Dermis microvascular lymphatic vessel endothelial cell (primary cell): ENCODE measurements around the gene CLDN12. TPM values are rescaled to one million over a fixed set of nuclear protein-coding genes. Genes with fewer than 3 reads are reported as not detected.

Experiments
- DNase-seq, 2 donors: peaks; one replicate each; pipeline versions ENCODE4 v3.0.0 to v3.0.0-alpha.2; 2010; ENCODE audit warnings: low read depth in 2 of 2
- total RNA-seq: library from RNA; depleted of rRNA; stranded (reverse); fragments of >200 nt; gene quantifications from 2 replicates; pipeline ENCODE4 v1.2.1, GENCODE V29; 2014

The CLDN12 gene
- total RNA-seq: 11.0 and 15.4 TPM in 2 replicates

DNA sequence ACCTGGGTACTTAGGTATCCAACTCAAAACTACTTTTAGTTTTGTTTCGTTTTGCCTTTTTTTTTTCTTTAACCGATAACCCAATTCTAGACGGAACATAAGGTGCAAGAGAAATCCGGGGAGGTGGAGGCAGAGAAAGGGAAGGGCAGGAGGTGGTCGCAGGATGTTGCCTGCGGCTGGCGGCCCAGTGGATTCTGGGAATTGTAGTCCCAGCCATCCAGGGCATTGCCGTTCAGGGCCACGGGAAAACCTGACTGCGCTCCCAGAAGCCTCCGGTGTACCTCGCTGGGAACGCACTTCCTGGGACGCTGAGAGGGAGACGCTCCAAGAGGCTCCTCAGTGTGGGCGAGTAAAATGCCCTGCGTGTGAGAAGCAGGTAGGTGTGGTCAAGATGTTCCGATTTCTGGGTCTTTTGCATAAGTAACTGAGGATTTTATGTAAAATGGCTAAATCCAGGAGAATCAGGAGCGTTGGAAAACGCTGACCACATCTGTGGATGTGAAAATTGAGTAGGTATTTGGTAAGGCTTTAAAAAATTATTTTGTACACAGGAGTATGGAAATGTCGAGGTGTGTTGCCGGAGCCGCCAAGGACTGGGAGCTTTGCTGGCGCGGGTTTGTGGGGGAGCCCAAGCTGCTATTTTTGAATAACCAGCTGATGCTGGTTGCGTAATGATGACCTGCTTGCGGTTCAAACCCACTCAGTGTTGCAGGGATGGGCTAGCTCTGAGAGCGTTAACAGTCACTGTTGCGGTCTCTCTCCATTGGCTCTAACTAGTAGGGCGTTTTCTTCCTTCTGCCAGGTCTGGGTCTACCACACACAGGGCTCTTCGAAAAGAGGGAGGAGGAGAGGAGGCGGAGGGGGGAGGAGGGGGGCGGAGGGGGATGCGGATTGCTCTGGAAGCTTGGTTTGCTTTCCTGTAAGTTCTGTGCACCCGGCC, at the start of gene CLDN12:
TSS of gene CLDN12 (plus strand) at position 288 of the 940 bp plus-strand sequence. CDS start 9,216 bp downstream, outside the sequence.
- peak; percentile 56 to 87 for DNase-seq

DNA sequence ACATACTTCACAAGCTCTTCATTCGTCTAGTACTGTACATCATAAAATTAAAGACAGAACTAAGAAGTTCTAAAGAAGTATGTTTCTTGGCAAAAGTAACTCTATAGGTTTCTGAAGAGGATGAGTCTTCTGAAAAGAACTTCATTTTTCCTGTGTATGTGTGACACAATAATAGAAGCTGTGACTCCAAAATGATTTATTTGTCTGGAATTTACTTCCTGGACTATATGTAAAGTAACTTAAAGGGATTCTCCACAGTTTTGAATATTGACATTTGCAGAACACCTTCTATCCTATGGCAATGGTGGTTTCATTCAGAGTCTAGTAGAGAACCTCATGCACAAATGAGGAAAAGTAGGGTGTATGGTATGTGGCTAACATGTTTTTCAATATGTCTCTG, 19.8 kb upstream of the CLDN12 start:
- DNase-seq: peak in 1 of 2 donors; percentile 46

DNA sequence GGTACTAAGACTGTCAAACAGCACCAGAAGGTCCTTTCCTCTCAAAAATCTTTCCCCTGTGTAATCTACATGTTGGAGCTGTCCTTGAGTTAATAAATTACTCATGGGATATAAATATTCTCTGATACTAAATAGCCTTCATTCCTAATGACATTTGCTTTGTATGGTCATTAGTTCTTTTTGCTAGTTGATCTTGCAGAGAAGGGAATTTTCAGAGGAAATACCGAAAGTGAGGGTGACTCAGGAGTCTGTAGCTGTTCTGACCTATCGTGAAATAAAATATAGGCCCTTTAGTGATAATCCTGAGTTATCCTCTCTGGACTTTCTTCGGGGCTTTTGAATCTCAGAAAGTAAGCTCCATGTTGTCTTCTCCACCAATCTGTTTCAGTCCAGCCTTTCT, 19.4 kb upstream of the CLDN12 start:
- DNase-seq: peak in 1 of 2 donors; percentile 74

DNA sequence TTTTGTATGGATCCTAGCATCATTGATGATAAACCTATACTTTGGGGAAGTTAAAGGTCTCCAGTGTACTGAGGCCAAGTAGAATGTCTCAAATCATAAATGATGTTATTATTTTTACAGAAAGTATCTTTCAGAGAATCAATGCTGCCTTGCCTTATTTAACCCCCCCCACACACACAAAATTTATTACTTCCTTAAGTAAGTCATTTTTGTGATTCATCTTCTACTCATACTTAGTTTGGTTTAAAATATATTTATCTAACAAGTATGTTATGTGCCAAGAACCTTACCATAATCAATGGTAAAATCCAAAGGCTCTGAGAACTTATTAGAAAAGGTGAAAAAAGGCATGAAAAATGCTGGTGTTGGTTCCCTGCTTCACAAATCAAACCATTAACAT, 18.8 kb upstream of the CLDN12 start:
- DNase-seq: peak in 1 of 2 donors; percentile 19

DNA sequence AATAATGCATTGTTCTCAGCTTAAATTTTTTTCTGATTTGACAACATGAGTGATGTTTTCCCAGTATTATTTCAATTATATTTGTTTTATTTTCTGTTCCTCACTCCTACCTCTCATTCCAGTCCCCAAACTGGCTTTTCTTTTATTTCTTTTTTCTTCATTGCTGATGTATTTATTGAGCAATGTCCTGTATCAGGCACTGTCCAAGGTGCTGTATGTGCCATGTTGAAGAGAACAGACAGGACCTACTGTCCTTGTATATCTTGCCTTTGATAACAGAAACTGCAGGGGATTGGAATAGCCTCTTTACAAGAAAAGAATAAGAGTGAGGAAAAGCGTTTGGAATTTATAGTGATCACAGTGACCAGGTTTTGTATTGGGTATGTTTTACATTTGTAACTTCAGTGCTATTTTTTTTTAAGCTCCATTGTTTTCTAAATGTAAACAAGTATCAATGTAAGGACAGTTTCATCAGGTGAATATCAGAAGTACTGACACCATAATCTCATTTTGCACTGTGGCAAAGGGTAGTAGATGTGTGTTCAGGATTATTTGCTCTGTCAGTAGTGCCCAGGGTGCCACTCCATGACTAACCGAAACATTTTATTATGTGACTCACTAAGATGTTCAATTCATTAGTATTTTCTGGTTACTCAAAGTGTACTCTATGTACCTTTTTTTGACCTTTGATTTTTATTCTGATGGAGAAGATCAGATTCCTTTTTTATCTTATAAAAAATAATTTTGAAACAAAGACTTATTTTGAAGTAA, 15.6 kb upstream of the CLDN12 start:
- DNase-seq: peak in 1 of 2 donors; percentile 21

DNA sequence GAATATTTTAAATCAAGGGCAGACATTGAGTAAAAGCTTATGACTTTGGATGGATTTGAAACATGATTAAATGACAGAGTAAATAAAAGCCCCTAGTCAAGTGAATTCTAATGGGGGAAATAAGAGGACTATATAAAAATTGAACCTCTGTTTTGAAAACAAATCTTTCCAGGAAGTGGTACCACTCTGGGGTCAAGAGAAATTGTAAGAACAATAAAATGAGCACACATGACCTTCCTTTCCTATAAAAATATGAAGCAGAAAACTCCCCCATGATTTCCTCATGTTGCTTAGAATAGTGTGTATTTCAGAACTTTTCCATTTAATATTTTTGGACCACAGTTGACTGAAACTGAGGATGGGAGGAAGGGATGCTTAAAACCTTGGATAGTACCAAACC, 12.3 kb upstream of the CLDN12 start:
- DNase-seq: peak in 1 of 2 donors; percentile 72

DNA sequence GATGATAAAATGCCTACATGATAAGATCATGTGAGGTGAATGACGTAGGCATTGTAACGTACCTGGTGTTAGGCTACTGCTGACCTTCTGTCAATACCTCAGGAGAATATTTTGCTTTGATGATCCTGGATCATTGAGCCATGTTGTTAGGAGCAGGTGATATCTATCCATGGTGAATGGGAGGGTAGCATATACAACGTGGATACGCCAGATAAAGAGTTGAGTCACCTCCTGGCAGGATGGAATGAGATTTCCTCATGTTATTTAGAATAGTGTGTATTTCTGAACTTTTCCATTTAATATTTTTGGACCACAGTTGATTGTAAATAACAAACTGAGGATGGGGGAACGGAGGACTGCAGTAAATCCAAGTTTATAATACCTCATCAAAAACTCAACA, 11.8 kb upstream of the CLDN12 start:
- peak in 1 of 2 donors; percentile 80 for DNase-seq

DNA sequence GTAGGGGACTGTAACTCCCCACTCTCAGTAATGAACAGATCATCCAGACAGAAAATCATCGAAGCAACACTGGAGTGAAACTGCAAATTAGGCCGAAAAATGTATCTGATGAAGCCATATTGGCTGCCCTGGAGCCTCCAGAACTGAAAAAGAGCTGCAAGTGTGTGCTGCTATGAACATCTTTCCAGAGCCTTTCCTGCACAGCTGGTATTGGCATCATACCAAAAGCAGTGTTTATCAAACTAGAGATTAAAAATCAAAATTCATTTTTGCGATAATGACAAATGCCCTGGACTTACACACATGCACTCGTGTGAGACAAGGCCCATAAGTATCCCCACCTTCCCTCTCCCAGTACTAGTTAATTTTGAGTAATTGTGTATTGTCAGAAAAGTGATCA, 6.8 kb upstream of the CLDN12 start:
- peak in 1 of 2 donors; percentile 44 for DNase-seq

DNA sequence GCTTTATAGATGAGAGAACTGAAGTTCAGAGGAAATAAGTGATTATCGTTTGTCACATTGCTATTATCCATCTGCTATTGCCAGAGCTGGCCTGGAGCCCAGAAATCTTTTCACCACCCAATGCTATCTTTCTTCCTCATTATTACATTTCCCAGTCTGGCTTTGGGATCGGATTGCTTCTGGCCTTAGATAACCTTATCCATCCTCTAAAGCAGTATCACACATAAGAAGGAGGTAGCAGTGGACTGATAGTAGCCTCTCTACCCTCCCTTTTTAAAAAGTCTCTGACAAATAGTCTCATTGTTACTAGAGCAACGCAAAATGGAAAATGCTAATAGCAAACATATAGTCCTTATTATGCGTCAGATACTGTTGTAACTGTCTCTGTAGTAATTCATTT, 1.3 kb upstream of the CLDN12 start:
- DNase-seq: peak in 1 of 2 donors; percentile 81

DNA sequence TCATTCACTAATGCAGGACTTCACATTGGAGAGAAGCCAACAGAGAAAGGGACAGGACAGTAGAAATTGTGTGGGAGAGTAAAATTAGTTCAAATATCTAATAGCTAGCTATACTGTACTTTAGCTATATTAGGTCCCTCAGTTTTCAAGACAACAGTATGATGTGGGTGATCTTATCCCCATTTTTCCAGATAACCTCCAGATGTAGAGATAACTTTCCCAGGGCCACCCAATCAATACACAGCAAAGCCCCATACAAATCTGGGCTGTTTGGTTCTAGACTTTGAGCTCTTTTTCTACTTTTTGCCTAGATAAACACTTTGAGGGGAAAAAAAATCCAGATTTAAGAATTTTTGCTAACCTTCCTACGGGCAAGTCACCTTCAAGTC, 482 bp upstream of the CLDN12 start:
- DNase-seq: no peak

DNA sequence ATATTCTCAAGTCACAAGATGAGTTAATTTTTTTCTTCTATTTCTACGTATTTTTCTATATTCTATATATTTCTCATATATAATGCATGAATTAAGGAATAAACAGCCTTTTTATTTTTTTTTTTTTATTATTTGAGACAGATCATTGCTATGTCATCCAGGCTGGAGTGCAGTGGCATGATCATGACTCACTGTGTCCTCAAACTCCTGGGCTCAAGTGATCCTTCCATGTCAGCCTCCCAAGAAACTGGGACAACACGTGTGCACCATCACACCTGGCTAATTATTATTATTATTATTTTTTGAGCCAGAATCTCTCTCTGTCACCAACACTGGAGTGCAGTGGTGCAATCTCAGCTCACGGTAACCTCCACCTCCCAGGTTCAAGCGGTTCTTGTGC, 1.5 kb downstream of the CLDN12 start:
- no peak for DNase-seq

DNA sequence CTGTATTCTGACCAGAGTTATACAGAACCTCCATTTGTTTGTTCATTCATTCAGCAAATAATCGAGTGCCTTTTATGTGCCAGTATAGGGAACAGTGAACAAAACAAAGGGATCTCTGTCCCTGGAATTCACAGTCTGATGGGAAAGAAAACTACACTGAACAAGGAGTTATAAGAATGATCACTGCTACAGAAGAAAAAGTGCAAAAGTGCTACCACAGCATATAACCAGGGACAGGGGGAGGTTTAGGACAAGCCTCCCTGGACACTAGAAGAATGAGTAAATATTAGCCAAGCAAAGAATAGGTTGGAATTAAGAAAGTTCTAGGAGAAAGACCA, 4.2 kb downstream of the CLDN12 start:
- DNase-seq: no peak

DNA sequence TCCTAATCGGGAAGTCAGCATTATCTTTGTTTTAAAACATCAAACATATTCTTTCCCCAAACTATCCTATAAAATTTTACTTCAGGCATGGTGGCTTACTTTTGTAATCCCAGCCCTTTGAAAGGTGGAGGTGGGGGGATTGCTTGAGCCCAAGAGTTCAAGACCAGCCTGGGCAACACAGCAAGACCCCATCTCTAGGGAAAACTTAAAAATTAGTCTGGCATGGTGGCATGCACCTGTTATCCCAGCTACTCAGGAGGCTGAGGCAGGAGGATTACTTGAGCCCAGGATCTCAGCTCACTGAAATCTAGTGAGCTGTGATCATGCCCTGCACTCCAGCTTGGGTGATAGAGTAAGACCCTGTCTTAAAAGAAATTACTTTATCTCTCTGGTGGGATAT, 4.9 kb downstream of the CLDN12 start:
- no peak for DNase-seq

DNA sequence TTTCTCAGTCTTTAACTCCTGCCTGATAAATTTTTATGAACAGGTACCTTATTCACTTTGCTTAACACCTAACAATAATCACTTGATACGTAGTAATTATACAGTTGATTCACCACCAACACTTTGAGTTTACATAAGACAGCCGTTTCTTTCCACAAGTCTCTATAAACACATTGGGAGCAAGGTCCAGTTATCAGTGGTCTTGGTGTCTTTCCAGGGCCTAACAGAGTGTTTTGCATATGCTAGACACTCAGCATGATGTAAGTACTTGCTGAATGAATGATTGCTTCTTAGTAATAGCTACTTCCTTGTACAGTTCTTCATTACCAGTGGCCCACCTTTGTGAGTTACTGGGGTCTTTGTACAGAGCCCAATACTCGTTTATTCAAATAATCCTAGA, 6.4 kb downstream of the CLDN12 start:
- no peak for DNase-seq

DNA sequence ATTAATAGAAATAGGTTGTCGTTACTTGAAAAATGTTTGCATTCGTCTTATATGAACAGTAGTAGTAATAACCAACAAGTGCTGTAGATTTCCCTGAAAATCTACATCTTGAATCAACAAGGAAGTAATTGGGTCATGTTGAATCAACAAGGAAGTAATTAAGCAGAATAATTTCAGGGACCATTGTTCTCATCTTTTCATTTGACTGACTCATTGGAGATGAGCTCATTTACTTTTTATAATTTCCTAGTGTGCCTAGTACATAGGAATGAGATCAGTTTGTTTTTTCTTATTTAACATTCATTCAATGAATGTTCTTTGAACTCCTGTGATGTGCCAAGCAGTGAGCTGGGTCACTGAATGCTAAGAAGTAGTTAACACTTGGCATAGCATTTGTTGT, 8.2 kb downstream of the CLDN12 start:
- DNase-seq: peak in 1 of 2 donors; percentile 70

DNA sequence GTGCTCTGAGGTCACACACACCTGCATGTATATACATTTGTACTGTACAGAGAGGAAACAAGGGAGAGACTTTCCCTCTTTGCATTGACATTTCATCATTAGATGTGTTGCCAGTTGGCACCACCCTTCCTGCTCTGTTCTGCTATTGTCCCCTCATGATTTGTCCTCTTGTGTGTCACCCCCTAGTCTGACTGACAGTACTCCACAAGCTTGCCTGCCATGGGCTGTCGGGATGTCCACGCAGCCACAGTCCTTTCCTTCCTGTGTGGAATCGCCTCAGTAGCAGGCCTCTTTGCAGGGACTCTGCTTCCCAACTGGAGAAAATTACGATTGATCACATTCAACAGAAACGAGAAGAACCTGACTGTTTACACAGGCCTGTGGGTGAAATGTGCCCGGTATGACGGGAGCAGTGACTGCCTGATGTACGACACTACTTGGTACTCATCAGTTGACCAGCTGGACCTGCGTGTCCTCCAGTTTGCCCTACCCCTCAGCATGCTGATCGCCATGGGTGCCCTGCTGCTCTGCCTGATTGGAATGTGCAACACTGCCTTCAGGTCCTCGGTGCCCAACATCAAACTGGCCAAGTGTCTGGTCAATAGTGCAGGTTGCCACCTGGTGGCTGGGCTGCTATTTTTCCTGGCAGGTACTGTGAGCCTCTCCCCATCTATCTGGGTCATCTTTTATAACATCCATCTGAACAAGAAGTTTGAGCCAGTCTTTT, 9.4 kb downstream of the CLDN12 start:
- DNase-seq: peak in 1 of 2 donors; percentile 61

DNA sequence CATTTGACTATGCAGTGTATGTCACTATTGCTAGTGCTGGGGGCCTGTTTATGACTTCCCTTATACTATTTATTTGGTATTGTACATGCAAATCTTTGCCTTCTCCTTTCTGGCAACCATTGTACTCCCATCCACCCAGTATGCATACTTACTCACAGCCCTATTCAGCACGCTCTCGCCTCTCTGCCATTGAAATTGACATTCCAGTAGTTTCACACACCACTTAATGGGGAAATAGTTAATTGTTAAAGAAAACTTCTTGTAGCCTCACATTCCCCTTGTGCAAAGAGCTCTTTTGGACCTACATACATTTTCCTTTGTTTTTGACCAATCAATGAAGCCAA, 9.9 kb downstream of the CLDN12 start:
- DNase-seq: no peak

DNA sequence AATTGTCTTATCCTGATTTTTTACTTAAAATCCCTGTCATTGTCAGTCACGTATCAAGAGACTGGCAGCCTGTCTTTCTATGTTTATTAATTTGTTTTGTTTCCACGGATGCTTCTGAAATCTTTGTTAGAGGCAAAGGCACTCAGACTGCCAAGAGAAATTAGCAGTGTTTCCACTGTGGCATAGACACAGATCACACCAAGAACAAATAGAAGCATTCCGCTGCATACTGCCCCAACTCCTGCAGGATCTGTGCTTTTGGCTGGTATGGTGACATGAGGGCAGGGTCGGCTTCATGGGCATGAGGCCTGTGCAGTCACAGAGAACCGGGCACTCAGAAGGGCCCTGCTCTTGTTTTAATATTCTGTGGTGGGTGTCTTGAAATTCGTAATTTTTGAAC, 18.4 kb downstream of the CLDN12 start:
- no peak for DNase-seq

DNA sequence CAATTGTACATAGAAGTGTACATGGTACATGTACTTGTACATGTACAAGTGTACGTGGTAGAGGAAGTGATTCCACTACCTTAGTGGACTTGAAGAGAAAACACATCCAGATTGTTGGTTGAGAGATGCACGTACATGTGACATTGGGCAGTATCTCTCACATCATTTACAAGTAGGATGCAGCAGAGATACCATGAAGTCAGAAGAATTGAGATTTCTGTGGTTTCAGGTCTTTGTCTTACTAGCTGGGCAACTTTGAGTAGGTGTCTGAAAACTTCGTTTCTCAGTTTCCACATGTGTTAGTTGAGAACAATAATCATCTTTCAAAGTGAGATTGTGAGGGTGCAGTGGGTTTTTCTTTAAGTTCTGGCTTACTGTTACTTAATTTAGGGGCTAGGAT, 21.5 kb downstream of the CLDN12 start:
- DNase-seq: no peak

DNA sequence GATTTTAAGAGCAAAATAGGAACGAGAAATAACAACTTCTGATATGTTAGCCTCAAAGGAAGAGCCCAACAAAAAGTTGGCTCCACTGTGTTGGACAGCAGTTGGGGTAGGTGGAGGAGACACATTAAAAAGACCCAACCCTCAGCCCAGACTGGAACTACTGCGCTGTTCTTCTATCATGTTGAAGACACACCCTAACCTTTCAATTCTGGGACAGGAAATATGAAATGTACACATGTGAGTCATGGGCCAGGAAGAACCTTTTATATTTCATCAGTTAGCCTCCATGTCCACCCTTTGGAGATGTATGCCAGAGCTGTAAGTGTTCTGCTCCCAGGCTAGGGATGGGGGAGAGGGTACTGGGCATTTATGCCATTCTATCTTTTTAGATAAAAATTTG, 22.1 kb downstream of the CLDN12 start:
- no peak for DNase-seq

DNA sequence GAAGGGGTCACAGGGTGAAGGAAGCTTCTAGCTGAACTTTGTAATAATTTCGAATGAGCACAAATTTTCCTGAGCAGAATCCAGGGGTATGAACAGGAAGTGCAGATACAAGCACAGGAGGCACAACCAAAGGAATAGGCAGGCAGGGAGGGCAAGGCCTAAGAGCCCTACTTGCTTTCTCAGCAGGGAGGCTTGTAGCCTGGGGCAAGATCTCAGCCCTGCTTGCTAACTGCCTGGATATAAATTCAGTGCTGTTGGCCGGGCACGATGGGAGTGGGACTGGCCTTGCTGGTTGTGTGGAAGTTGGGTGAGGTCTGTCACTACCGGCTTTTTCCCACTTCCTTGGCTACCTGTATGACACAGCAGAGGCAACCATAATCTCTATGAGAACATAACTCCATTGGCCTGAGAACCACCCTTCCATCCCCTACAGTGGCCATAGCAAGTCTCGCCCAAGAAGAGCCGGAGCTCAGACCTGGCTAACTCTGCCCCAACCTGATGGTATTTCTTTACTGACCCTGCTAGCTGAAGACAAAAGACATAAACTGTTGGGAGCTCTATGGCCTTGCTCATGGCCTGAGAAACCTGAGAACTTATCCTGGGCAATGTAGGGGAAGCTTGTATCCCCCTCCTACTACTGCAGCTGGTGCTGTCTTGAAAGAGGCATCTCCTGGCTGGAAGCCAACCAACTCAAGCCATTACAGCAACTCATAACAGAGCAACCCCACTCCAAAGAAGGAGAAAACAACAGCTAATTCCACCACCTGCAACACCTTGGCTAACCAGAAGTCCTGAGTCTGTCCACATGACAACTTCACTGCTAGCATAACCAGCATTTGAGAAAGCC, 27.6 kb downstream of the CLDN12 start:
- no peak for DNase-seq
